Lower leg skin (tissue), 4 donors: Measurements from ENCODE around the gene AUTS2. TPM values are rescaled to one million over a fixed set of nuclear protein-coding genes. Genes with fewer than 3 reads are reported as not detected.

ENCODE experiments used
- DNase-seq, 2 donors: peaks; one replicate each; pipeline ENCODE4 v3.0.0-alpha.2; 2019; ENCODE audit warnings: low spot score in 2 of 2
- H3K4me3 ChIP-seq: fragments of 200-600 bp; sonication (generic); 2 replicates; pipeline ENCODE4 v1.5.1; 2017; ENCODE audit warnings: mild to moderate bottlenecking, low read depth; ENCODE audit not compliant: poor library complexity, severe bottlenecking
- CTCF ChIP-seq, 3 donors: fragments of 450-650 bp; IDR thresholded peaks; one replicate each; pipeline ENCODE4 v1.5.1; 2016; ENCODE audit warnings: antibody characterized with exemption in 3 of 3, mild to moderate bottlenecking in 3 of 3, moderate library complexity in 2 of 3
- POLR2A ChIP-seq, 2 donors: fragments of 450-650 bp; IDR thresholded peaks; one replicate each; pipeline ENCODE4 v1.6.1; 2016 to 2017; ENCODE audit warnings: antibody characterized with exemption in 2 of 2, mild to moderate bottlenecking in 1 of 2, moderate library complexity in 1 of 2
- WGBS, 2 donors: methylation state at CpG; one replicate each; pipeline ENCODE4 v1.1.5; 2018; 5-methylcytosine and 5-hydroxymethylcytosine counted together
- intact Hi-C: fragments of 100-400 bp; cut with DNase I; formaldehyde crosslinking; loops from one replicate; pipeline ENCODE4 v1.15.0; 2023; ENCODE audit warnings: low total_unique reads
- total RNA-seq, 4 donors: library from RNA; depleted of rRNA; stranded (reverse); fragments of >200 nt; gene quantifications; one replicate each; pipeline ENCODE4 v1.1.0, GENCODE V29; 2016

Gene AUTS2
- total RNA-seq, 4 donors from 2014 or later = 30.8 to 41.9 (median 40.5) TPM

- no peak overlapping the region for H3K4me3 ChIP-seq
- intact Hi-C loops = no loop called here
- no peak for DNase-seq
- 94 to 98% methylated on average over 2 of the region's 2 CpGs for WGBS, 2 donors
- TF ChIP-seq CTCF (IDR thresholded peaks at IDR 0.05) (no peak), POLR2A (IDR thresholded peaks at IDR 0.05) (no peak)
Measured at GRCh38 chr7:70341446-70341845, 743.2 kb downstream of the AUTS2 start.

- TF ChIP-seq POLR2A (IDR thresholded peaks at IDR 0.05) (no peak), CTCF (IDR thresholded peaks at IDR 0.05) (no peak)
- WGBS, 2 donors = 67 to 71% methylated on average over 2 of the region's 2 CpGs
- intact Hi-C loops = no loop called here
- DNase-seq = no peak
- H3K4me3 ChIP-seq = no peak overlapping the region
Measured at GRCh38 chr7:70343519-70343918, 745.2 kb downstream of the AUTS2 start.

GRCh38 chr7:70344726-70345125 lies 746.5 kb downstream of the AUTS2 start:
- WGBS, 2 donors = 86 to 90% methylated on average over 2 of the region's 2 CpGs
- no peak for TF ChIP-seq CTCF (IDR thresholded peaks at IDR 0.05)
- TF ChIP-seq POLR2A (IDR thresholded peaks at IDR 0.05) = no peak
- intact Hi-C loops = no loop called here
- no peak for DNase-seq
- no peak overlapping the region for H3K4me3 ChIP-seq

GRCh38 chr7:70346844-70347462 lies 748.7 kb downstream of the AUTS2 start:
- WGBS, 2 donors = 90 to 94% methylated on average over 5 of the region's 5 CpGs
- TF ChIP-seq POLR2A (IDR thresholded peaks at IDR 0.05) (no peak), CTCF (IDR thresholded peaks at IDR 0.05) (no peak)
- no peak overlapping the region for H3K4me3 ChIP-seq
- no peak for DNase-seq
- intact Hi-C loops = no loop called here

- TF ChIP-seq CTCF (IDR thresholded peaks at IDR 0.05) (no peak), POLR2A (IDR thresholded peaks at IDR 0.05) (no peak)
- WGBS, 2 donors = 96 to 100% methylated on average over 3 of the region's 3 CpGs
- H3K4me3 ChIP-seq = no peak overlapping the region
- no peak for DNase-seq
- intact Hi-C loops = no loop called here
Measured at GRCh38 chr7:70347463-70348254, 749.4 kb downstream of the AUTS2 start.
